Myometrial cell (primary cell): ENCODE data around the gene YRDC. TPM values are rescaled to one million over a fixed set of nuclear protein-coding genes. Genes with fewer than 3 reads are reported as not detected.

Experiments used
- total RNA-seq: library from RNA; depleted of rRNA; stranded (reverse); fragments of >200 nt; gene quantifications from 2 replicates; pipeline ENCODE4 v1.2.3, GENCODE V29; 2015

Gene YRDC, protein sequence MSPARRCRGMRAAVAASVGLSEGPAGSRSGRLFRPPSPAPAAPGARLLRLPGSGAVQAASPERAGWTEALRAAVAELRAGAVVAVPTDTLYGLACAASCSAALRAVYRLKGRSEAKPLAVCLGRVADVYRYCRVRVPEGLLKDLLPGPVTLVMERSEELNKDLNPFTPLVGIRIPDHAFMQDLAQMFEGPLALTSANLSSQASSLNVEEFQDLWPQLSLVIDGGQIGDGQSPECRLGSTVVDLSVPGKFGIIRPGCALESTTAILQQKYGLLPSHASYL
- 17.0 and 18.3 TPM in 2 replicates for total RNA-seq

DNA sequence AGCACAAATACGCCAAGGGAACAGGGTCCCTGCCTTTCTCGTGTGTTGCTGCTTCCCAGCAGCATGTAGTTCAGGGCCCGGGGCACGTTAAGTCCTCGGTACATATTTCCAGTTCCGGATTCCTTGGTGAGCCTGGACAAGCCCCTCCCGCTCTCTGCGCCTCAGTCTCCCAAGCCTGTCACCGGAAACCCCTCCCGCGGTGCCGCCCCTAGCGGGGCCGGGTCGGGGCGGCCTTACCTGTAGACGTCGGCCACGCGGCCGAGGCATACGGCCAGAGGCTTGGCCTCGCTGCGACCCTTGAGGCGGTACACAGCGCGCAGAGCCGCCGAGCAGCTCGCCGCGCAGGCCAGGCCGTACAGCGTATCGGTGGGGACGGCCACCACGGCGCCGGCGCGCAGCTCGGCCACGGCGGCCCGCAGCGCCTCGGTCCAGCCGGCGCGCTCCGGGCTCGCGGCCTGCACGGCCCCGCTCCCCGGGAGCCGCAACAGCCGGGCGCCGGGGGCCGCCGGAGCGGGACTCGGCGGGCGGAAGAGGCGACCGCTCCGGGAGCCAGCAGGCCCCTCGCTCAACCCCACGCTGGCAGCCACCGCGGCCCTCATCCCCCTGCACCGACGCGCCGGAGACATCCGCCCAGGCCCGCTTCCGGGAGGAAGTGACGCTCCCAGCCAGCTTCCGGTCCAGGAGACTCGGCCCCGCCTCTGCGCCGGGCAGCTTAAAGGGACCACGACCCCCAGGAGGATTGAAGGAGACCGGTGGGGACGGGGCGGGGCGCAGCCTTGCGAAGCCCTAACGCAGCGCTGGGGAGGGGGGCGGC is at the start of gene YRDC, which contains the start of gene C1orf122:
YRDC (minus strand) TSS at position 654 of the 814 bp plus-strand sequence; CDS start at position 626, 28 bp downstream.
C1orf122 (plus strand) TSS at position 236 of the 814 bp plus-strand sequence. CDS start 615 bp downstream, outside the sequence.

DNA sequence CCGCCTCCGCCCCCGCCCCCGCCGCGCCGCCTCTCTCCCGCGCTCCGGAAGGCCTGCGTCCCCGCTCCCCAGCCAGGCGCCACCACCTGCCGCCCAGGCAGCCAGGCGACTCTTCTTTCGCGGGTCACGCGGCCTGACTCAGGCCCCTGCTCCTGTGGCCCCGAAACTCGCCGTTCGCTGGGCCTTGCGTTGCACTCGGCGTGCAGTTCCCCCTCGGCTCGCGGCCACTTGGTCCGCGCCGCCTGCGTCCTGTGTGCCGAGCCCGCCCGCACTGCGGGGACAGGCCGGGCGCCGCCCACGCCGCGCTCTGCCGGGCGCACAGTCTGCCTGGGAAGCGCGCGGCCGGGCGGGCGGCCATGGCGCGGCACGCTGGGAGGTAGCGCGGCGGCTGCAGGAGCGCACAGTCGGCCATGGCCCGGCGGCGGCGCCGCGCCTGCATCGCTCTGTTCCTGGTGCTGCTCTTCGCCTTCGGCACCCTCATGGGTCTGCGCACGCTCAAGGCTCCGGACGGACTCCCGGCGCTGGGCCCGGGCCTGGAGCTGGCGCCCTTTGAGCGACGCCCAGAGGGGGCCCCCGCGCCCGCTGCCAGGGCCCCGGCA is 14.1 kb downstream of the YRDC start, which contains the start of gene MANEAL:
MANEAL (plus strand) TSS at position 75 of the 599 bp plus-strand sequence; CDS start at position 411, 336 bp downstream.

DNA sequence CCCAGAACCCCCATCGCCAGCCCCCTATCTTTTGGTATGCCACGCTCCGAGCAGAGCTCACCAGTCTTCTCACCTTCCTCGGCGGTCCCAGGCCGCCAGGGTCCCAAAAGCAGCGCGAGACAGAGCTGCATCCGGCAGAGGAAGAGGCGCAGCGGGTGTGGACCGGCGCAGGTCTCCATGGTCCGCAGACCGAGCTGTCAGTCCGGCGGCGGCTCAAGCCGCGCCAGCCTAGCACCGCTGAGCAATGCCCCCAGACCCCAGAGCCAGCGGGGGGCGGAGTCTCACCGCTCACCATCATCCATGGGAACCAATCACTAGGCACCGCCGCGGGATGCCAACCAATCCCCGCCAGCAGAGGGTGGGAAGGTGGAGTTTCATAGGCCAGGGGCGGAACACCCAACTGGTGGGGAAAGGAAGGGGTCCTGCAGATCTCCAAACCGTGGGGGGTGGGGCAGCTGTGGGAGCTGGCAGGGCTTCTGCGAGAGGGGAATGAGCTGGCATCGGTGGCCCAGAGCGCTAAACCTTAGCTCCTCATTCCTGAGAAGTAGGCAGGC is 43.0 kb downstream of the YRDC start, which contains the start of gene EPHA10:
EPHA10 (minus strand) TSS at position 233 of the 554 bp plus-strand sequence; CDS start at position 179, 54 bp downstream.

Other genes starting within 250 kb of the YRDC start
- 28.5 and 38.3 TPM in 2 replicates for gene GNL2, start 212.3 kb downstream of the YRDC start, total RNA-seq
- 0.18 TPM in 1 of 2 replicates, not detected in the other for gene RSPO1, start 173.3 kb downstream of the YRDC start, total RNA-seq
- 23.4 and 31.4 TPM in 2 replicates for gene CDCA8, start 115.7 kb downstream of the YRDC start, total RNA-seq
- not detected in 2 replicates for gene EPHA10, start 43.1 kb downstream of the YRDC start, total RNA-seq
- gene MANEAL, start 14.4 kb downstream of the YRDC start, total RNA-seq: 0.35 TPM in 1 of 2 replicates, not detected in the other
- 61.5 and 91.7 TPM in 2 replicates for gene C1orf122, start 418 bp downstream of the YRDC start, total RNA-seq
- gene MTF1, start 51.4 kb upstream of the YRDC start, total RNA-seq: 1.7 and 1.8 TPM in 2 replicates
- 19.7 and 21.9 TPM in 2 replicates for gene INPP5B, start 138.8 kb upstream of the YRDC start, total RNA-seq
- gene SF3A3, start 181.8 kb upstream of the YRDC start, total RNA-seq: 54.2 and 72.1 TPM in 2 replicates
- gene FHL3, start 197.3 kb upstream of the YRDC start, total RNA-seq: 55.3 and 59.4 TPM in 2 replicates
- 37.2 and 48.9 TPM in 2 replicates for gene UTP11, start 204.5 kb upstream of the YRDC start, total RNA-seq
- not detected in 2 replicates for gene POU3F1, start 238.6 kb upstream of the YRDC start, total RNA-seq